H9 (cell line): ENCODE measurements around the gene OGFR. TPM values are rescaled to one million over a fixed set of nuclear protein-coding genes. Genes with fewer than 3 reads are reported as not detected.
A peak's percentile ranks its signal among the peaks of the same experiment; 100 is the strongest.

ENCODE experiments used
- DNase-seq: peaks from one replicate; pipeline ENCODE4 v3.0.0-alpha.2; 2017
- H2AFZ ChIP-seq: one replicate; pipeline ENCODE4 v1.6.1; 2013; ENCODE audit warnings: mild to moderate bottlenecking, low read length, control low read depth, moderate library complexity
- H2AK5ac ChIP-seq: 2 replicates; pipeline ENCODE4 v1.6.1; 2013; ENCODE audit warnings: low read length, control low read depth, mixed read lengths; ENCODE audit not compliant: insufficient read length
- H2BK120ac ChIP-seq: one replicate; pipeline ENCODE4 v1.6.1; 2013; ENCODE audit warnings: low read depth, mild to moderate bottlenecking, low read length, control low read depth, inconsistent platforms; ENCODE audit not compliant: poor library complexity, severe bottlenecking
- H2BK12ac ChIP-seq: 2 replicates; pipeline ENCODE4 v1.6.1; 2013; ENCODE audit warnings: low read length, control low read depth, mixed read lengths, low read depth; ENCODE audit not compliant: insufficient read length
- H2BK15ac ChIP-seq: 2 replicates; pipeline ENCODE4 v1.6.1; 2013; ENCODE audit warnings: low read depth, low read length, control low read depth
- H2BK20ac ChIP-seq: one replicate; pipeline ENCODE4 v1.6.1; 2013; ENCODE audit warnings: low read depth, mild to moderate bottlenecking, low read length, control low read depth, inconsistent platforms; ENCODE audit not compliant: poor library complexity, severe bottlenecking
- H2BK5ac ChIP-seq: 2 replicates; pipeline ENCODE4 v1.6.1; 2013; ENCODE audit warnings: low read length, control low read depth, mixed read lengths; ENCODE audit not compliant: insufficient read length
- H3K14ac ChIP-seq: 2 replicates; pipeline ENCODE4 v1.6.1; 2013; ENCODE audit warnings: low read length, control low read depth; ENCODE audit not compliant: insufficient read depth
- H3K18ac ChIP-seq: 2 replicates; pipeline ENCODE4 v1.6.1; 2013; ENCODE audit warnings: low read depth, mild to moderate bottlenecking, mixed read lengths, low read length, control low read depth; ENCODE audit not compliant: insufficient read length
- H3K23ac ChIP-seq: 2 replicates; pipeline ENCODE4 v1.6.1; 2013; ENCODE audit warnings: low read length, control low read depth, mixed read lengths, low read depth; ENCODE audit not compliant: insufficient read length
- H3K23me2 ChIP-seq: 2 replicates; pipeline ENCODE4 v1.6.1; 2013; ENCODE audit warnings: low read depth, mild to moderate bottlenecking, mixed read lengths, low read length, control low read depth; ENCODE audit not compliant: insufficient read length, poor library complexity, severe bottlenecking
- H3K27ac ChIP-seq: 2 replicates; pipeline ENCODE4 v1.5.1; 2013; ENCODE audit warnings: low read length, control low read depth, mixed read lengths, low read depth; ENCODE audit not compliant: insufficient read length
- H3K27me3 ChIP-seq: 2 replicates; pipeline ENCODE4 v1.6.1; 2013; ENCODE audit warnings: low read length, control low read depth, inconsistent platforms; ENCODE audit not compliant: insufficient read depth
- H3K4ac ChIP-seq: 2 replicates; pipeline ENCODE4 v1.6.1; 2013; ENCODE audit warnings: low read depth, mild to moderate bottlenecking, control low read depth, inconsistent platforms, low read length, moderate library complexity
- H3K4me1 ChIP-seq: 2 replicates; pipeline ENCODE4 v1.6.1; 2013; ENCODE audit warnings: low read length, control low read depth, inconsistent platforms; ENCODE audit not compliant: insufficient read depth
- H3K4me2 ChIP-seq: 2 replicates; pipeline ENCODE4 v1.6.1; 2013; ENCODE audit warnings: low read length, control low read depth, mixed read lengths; ENCODE audit not compliant: insufficient read length, insufficient read depth
- H3K56ac ChIP-seq: 2 replicates; pipeline ENCODE4 v1.6.1; 2013; ENCODE audit warnings: low read depth, mild to moderate bottlenecking, mixed read lengths, low read length, control low read depth; ENCODE audit not compliant: insufficient read length
- H3K79me1 ChIP-seq: 2 replicates; pipeline ENCODE4 v1.6.1; 2013; ENCODE audit warnings: low read depth, mild to moderate bottlenecking, moderate library complexity, low read length, control low read depth, inconsistent platforms; ENCODE audit not compliant: insufficient read depth, poor library complexity, severe bottlenecking
- H3K79me2 ChIP-seq: 2 replicates; pipeline ENCODE4 v1.6.1; 2013; ENCODE audit warnings: low read length, control low read depth, inconsistent platforms; ENCODE audit not compliant: insufficient read depth
- H3K9ac ChIP-seq: 2 replicates; pipeline ENCODE4 v1.6.1; 2013; ENCODE audit warnings: low read length, control low read depth, mixed read lengths; ENCODE audit not compliant: insufficient read length; ENCODE audit errors: extremely low read depth
- H3K9me3 ChIP-seq: one replicate; pipeline ENCODE4 v1.6.1; 2013; ENCODE audit warnings: low read depth, low read length, inconsistent platforms; ENCODE audit not compliant: control insufficient read depth
- H3T11ph ChIP-seq: one replicate; pipeline ENCODE4 v1.6.1; 2013; ENCODE audit warnings: mild to moderate bottlenecking, low read length, control low read depth, inconsistent platforms
- H4K20me1 ChIP-seq: one replicate; pipeline ENCODE4 v1.6.1; 2013; ENCODE audit not compliant: control insufficient read depth, insufficient read length, insufficient read depth
- H4K5ac ChIP-seq: 2 replicates; pipeline ENCODE4 v1.6.1; 2013; ENCODE audit warnings: low read depth, mild to moderate bottlenecking, mixed read lengths, low read length, control low read depth; ENCODE audit not compliant: insufficient read length
- H4K8ac ChIP-seq: replicated peaks from 2 replicates; pipeline ENCODE4 v1.6.1; 2013; ENCODE audit warnings: low read length, control low read depth, mixed read lengths, low read depth; ENCODE audit not compliant: insufficient read length
- H4K91ac ChIP-seq: 2 replicates; pipeline ENCODE4 v1.6.1; 2013; ENCODE audit warnings: low read depth, mild to moderate bottlenecking, moderate library complexity, mixed read lengths, low read length, control low read depth; ENCODE audit not compliant: insufficient read length
- H3K27ac Mint-ChIP-seq, 3 experiments: 2 replicates in 2 of 3; 3 replicates in 1 of 3; pipeline ENCODE4 v1.8.0; 2020 to 2021; ENCODE audit warnings: mixed read lengths in 3 of 3, mild to moderate bottlenecking in 1 of 3, moderate library complexity in 1 of 3
- H3K27me3 Mint-ChIP-seq: 2 replicates; pipeline ENCODE4 v1.8.0; 2021; ENCODE audit warnings: low read depth, mild to moderate bottlenecking, moderate library complexity, mixed read lengths
- H3K36me3 Mint-ChIP-seq, 3 experiments: 2 replicates in 2 of 3; 3 replicates in 1 of 3; pipeline ENCODE4 v1.8.0; 2020 to 2021; ENCODE audit warnings: low read depth in 3 of 3, mixed read lengths in 3 of 3; ENCODE audit not compliant: insufficient read depth in 1 of 3
- H3K4me1 Mint-ChIP-seq, 2 experiments: 2 replicates each; pipeline ENCODE4 v1.8.0; 2020; ENCODE audit warnings: mixed read lengths in 2 of 2
- H3K4me3 Mint-ChIP-seq, 2 experiments: 2 replicates in 1 of 2; 3 replicates in 1 of 2; pipeline ENCODE4 v1.8.0; 2020 to 2021; ENCODE audit warnings: mild to moderate bottlenecking in 2 of 2, mixed read lengths in 2 of 2, moderate library complexity in 1 of 2
- H3K9me3 Mint-ChIP-seq, 2 experiments: 2 replicates in 1 of 2; 3 replicates in 1 of 2; pipeline ENCODE4 v1.8.0; 2020; ENCODE audit warnings: mild to moderate bottlenecking in 2 of 2, mixed read lengths in 2 of 2, moderate library complexity in 1 of 2
- CTCF ChIP-seq: fragments of 200-600 bp; sonication (generic); conservative IDR thresholded peaks from 3 replicates; pipeline ENCODE4 v1.8.0; 2021; ENCODE audit warnings: antibody characterized with exemption, mild to moderate bottlenecking
- WGBS: extraction: QIAGEN DNeasy Blood & Tissue Kit; methylation state at CpG from one replicate; pipeline ENCODE4 v1.1.7; 2013; ENCODE audit warnings: missing lambda C conversion rate, low lambda C conversion rate, mixed read lengths; ENCODE audit not compliant: insufficient read length; ENCODE audit errors: extremely low coverage; 5-methylcytosine and 5-hydroxymethylcytosine counted together
- total RNA-seq: library from RNA; stranded (reverse); gene quantifications from 2 replicates; pipeline ENCODE4 v1.2.1, GENCODE V29; 2021

Gene OGFR
- total RNA-seq, 1 experiment from 2014 or later, result 33.1 TPM

- H3K4ac ChIP-seq, result no peak overlapping the region
- H2BK12ac ChIP-seq, result no peak overlapping the region
- H3K4me1 ChIP-seq, result no peaks in the 10 kb centered on the region; the same call in 1 of the 2 replicates
- no peaks in the 10 kb centered on the region for H3K79me1 ChIP-seq
- H3K23me2 ChIP-seq, result peaks cover 3% of the 10 kb centered on the region
- H4K5ac ChIP-seq, result no peak overlapping the region
- no peak for TF ChIP-seq CTCF
- H2BK15ac ChIP-seq, result no peak overlapping the region
- no peak overlapping the region for H3K23ac ChIP-seq
- no peak overlapping the region for H3K4me2 ChIP-seq
- no peak overlapping the region for H2AK5ac ChIP-seq
- H3K79me2 ChIP-seq, result no peaks in the 10 kb centered on the region
- peaks cover 15 to 19% of the 10 kb centered on the region in 2 experiments for H3K4me1 Mint-ChIP-seq
- no peak overlapping the region for H2BK5ac ChIP-seq
- H4K91ac ChIP-seq, result no peak overlapping the region
- DNase-seq, result no peak
- no peaks in the 10 kb centered on the region for H3K27me3 ChIP-seq
- H3K14ac ChIP-seq, result no peak overlapping the region
- WGBS, result no CpG with 5 or more reads among the region's 25 CpGs
- peak overlapping the region in 1 of 3 experiments; percentile 65; a peak in 3 of 7 replicates for H3K27ac Mint-ChIP-seq
- H3K27ac ChIP-seq, result no peak overlapping the region
- H4K20me1 ChIP-seq, result peaks cover 2% of the 10 kb centered on the region
- H3K36me3 Mint-ChIP-seq, result peaks cover 25 to 53% (median 41%) of the 10 kb centered on the region in 3 experiments; a peak in 6 of 7 replicates
- H3K4me3 Mint-ChIP-seq, result no peak overlapping the region
- no peak overlapping the region for H2BK120ac ChIP-seq
- H2AFZ ChIP-seq, result no peak overlapping the region
- no peak overlapping the region for H3T11ph ChIP-seq
- no peak overlapping the region for H4K8ac ChIP-seq
- no peak overlapping the region for H3K18ac ChIP-seq
- H3K27me3 Mint-ChIP-seq, result peaks cover 6% of the 10 kb centered on the region
- no peak overlapping the region for H3K9ac ChIP-seq
- no peaks in the 10 kb centered on the region for H3K9me3 ChIP-seq
- no peaks in the 10 kb centered on the region for H3K9me3 Mint-ChIP-seq
- H3K56ac ChIP-seq, result no peak overlapping the region
- no peak overlapping the region for H2BK20ac ChIP-seq
Measured at GRCh38 chr20:62856931-62857619, 52.4 kb downstream of the OGFR start.
